ENCODE data around the gene DPYSL5.

DPYSL5 gene

DNA sequence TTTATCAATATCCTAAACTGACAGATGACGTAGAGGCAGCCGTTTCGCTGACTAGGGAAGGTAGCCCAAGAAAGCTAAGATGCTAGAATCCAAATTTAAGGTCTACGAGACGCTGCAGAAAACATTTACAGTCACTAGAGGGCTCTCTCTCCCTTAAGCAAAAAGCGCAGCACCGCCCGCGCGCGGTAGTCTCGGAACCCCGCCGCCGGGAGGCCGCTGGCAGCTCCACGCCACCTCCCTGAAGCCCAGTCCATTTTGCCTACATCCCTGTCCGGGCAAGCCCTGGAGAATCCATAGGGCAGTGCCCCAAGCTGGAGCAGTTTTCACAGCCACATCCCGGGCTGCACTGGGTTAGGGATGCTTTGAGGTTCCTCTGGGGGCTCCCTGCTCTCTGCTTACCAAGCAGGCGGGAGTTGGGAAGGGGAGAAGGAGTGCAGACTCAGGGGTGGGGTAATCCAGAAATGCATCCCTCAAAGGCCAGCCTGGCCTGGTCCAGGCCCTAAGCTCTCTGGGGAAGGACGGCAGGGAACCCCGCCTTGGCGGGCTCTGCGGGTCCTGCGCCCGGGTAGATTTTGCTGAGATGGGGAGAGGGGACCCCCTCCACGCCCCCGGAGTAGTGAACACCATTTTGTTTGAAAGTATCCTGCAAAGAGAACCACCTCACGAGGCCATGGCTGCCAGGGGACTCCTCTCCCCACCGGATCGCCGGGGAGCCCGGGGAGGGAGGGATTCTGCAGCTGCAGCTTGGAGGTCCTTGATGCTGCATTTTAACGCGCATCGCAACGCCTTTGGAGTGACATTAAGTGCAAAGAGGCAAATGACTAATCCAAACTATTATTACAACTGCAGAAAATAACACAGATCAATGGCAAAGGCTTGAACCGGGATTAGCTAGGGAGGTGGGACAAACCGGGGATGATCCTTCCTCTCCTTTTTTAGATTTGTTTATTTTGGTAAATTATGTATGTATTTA is 1.3 kb upstream of the DPYSL5 start:
- peak; percentile 79 for DNase-seq

DNA sequence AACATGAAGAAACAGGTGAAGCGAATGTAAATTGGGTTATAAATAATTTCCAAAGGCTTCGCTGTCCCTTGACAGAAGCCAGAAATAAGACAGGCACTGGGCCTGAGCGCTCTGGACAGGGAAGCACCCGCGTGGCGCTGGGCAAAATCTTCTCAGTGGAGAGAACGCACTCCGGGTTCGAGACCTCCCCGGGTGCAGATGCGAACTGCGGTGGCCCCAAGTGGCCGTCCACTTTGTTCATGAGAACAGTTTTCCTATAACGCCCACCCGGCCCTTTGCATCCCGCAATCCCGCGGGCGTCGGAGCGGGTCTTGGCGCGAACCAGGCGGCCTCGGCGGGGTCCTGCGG is 651 bp upstream of the DPYSL5 start:
- no peak for DNase-seq

DNA sequence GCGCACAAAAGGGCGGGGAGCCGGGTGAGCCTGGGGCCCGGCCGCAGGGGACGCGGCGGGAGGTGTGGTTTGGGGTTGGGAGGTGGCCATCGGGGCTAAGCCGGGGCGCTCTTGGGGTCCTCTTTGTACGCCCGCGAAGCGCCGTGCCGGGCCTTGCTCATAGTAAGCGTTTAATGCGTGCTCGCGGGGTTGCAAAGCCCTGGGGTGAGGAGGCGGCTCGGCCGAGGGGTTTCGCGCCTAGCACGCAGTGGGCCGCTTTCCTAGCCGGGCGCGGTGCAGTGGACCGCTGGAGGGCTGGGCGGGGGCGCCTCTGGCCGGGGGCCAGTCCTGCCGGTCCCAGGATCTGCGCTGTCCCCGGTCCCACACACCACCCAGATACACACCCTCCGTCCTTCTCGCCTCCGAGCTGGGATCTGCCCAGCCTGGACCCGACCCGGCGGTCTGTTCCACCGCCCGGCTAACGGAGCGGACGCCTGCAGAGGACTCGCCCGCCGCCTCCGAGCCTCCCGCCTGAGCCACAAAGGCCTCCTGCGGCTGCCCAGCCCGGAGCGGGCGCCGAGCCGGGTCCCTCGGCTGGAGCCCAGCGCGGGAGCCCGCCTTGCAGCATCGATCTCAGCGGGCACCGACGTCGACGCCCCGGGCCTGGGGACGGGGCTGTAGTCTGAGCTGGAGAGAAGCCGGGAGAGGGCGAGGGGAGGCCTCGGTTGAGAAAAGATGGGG is 564 bp downstream of the DPYSL5 start:
- DNase-seq, result no peak

DNA sequence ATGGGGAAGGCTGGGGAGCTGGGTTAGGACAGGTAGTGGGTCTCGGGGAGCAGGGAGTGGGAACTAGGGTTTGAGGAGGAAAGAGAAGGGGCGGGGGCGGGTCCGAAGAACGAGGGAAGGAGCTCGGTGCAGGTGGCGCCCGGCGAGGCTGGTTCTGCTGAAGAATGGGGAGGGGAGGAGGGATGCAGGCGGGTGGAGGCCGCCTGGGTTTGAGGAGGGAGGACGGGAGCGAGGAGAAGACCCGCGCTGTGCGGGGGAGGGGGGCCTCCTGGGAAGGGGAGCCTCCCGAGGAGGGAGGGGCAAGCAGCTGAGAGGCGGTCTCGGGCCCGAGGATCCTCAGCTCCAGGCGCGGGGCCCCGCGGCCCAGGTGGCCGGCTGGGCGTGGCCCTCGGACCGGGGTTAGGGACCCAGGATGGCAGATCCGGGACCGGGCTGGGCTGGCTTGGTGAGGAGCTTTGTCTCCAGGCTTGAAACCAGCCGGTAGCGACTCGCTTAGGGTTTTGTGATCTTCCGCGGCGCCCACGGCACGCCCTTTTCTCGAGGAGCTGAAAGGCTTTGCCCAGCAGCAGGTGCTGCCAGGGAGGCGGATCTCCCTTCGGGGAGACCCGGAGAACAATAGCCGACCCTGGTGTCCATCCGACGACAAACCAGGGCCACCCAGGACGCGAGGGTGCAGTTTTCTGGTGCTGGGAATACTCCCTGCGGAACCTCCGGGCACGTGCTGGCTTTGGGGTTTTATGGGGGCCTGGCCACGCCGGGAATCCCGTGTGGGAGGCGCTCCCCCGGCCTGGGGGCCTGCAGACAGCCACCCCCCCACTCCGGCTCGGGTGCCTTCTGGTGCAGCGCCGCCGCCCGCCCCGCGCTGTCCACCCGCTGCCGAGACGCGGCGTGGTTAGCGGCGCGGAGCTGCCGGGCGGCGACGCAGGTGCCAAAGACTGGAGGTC is 1.4 kb downstream of the DPYSL5 start:
- DNase-seq, result no peak

DNA sequence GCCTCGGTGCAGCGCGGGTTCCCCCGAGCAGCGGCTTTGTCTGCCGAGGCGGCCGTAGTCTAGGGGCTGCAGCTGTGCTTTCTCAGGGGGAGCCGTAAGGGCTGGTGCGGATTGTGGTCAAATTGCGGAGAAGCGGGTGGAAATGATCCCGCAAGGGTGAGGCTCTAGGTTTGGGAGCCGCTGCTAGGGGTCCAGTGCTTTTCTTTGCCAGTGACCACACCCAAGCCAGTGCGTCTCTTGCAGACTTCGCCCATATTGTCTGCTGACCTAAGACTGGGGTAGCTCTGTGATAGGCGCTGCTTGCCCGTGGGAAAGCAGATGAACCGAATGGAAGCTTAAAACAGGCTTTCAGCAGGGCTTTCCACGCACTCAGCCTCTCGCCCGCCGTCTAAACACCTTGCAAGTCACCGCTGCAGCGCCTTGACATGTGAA is 2.1 kb downstream of the DPYSL5 start:
- no peak for DNase-seq

- DNase-seq, result no peak
These were observed 2.6 kb downstream of the DPYSL5 start for GRCh38 chr2:26850505-26850904.

- DNase-seq, result peak; percentile 52
These were observed 4.7 kb downstream of the DPYSL5 start for GRCh38 chr2:26852405-26853306.

- DNase-seq, result no peak
These were observed 5.8 kb downstream of the DPYSL5 start for GRCh38 chr2:26853751-26854150.

DNA sequence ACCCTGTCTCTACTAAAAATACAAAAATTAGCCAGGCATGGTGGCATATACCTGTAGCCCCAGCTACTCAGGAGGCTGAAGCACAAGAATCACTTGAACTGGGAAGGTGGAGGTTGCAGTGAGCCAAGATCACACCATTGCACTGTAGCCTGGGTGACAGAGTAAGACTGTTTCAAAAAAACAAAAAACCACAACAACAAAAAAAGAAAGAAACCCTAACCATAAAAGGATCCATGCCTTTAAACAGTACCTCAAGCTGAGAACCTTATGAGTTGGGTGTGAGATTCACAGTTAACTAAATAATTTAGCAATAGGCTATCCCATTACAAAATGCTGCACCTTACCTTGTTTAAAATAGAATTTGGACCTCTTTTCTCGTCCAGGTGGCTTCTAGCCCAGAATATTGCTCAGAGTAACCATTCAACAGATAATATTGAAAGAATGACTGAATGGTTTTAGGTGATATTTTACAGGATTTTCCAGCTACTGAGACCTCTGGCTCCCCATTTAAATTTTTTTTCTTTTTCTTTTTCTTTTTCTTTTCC is 6.4 kb downstream of the DPYSL5 start:
- DNase-seq, result no peak

GRCh38 chr2:26855466-26855865 is 7.5 kb downstream of the DPYSL5 start:
- no peak for DNase-seq

GRCh38 chr2:26859622-26860021 is 11.7 kb downstream of the DPYSL5 start:
- no peak for DNase-seq

GRCh38 chr2:26860211-26860850 is 12.4 kb downstream of the DPYSL5 start:
- DNase-seq, result no peak

DNA sequence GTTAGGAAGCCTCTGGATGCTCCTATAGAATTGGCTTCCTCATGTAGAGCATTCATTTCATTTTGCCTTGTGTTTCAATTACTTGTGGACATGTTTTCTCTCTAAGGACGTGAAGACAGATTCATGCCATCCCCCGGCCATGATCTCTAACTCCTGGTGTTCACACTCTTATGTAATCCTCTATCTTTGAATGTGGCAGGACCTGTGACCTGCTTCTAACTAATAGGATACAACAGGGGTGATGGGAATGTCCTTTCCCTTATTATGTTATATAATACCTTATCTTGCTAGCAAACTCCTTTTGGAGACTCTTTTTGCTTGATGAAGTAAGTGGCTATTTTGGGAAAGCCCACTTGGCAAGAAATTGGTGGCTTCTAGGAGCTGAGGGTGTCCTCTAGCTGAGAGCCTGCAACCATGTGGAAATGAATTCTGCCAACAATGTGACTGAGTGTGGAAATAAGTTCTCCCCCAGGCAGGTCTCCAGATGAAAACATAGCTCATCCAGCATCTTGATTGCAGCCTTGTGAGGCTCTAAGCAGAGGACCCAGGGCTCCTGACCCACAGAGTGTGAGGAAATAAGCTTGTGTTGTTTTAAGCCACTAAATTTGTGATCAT is 13.8 kb downstream of the DPYSL5 start:
- DNase-seq, result no peak

DNA sequence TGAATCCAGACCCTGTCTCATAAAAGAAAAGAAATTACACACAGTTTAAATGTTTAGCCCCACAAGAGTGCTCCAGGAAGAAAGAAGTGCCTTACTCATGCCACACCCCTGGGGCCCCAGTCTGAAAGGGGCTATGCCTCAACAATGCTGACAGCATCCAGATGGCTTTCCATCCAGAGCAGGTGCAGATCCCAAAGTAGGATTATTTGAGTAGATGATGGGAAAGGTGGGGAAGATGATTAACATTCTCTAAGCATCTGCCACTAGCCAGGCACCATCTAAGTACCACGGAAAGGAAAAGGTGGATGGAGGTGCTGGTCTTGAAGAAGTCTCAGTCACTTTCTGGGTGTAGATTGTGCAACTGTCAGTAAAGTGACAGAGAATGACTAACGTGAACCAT is 16.3 kb downstream of the DPYSL5 start:
- no peak for DNase-seq

- no peak for DNase-seq
These were observed 16.7 kb downstream of the DPYSL5 start for GRCh38 chr2:26864646-26865045.

- no peak for DNase-seq
These were observed 22.7 kb downstream of the DPYSL5 start for GRCh38 chr2:26870585-26871095.

DNA sequence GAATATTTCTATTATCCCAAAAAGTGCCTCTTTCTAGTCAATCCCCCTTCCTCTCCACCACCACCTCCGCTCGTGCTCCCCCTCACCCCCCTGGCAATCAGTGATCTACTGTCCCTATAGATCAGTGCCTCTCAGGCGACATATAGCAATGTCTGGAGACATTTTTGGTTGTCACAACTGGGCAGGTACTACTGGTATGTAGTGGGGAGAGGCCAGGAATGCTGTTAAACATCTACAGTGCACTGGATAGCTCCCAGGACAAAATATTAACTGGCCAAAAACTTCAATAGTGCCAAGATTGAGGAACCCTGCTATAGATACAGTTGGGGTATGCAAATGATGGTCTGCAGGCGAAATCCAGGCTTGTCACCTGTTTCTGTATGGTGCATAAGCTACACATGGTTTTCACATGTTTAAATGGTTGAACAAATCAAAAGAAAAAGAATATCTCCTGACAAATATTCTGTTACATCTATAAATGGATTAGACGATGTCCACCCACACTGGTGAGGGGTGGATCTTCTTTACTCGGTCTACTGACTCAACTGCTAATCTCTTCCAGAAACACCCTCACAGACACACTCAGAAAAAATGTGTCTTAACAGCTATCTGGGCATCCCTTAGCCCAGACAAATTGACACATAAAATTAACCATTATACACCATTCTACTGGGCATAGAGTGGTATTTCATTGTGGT is 25.5 kb downstream of the DPYSL5 start:
- no peak for DNase-seq

GRCh38 chr2:26874514-26874913 is 26.6 kb downstream of the DPYSL5 start:
- no peak for DNase-seq

DNA sequence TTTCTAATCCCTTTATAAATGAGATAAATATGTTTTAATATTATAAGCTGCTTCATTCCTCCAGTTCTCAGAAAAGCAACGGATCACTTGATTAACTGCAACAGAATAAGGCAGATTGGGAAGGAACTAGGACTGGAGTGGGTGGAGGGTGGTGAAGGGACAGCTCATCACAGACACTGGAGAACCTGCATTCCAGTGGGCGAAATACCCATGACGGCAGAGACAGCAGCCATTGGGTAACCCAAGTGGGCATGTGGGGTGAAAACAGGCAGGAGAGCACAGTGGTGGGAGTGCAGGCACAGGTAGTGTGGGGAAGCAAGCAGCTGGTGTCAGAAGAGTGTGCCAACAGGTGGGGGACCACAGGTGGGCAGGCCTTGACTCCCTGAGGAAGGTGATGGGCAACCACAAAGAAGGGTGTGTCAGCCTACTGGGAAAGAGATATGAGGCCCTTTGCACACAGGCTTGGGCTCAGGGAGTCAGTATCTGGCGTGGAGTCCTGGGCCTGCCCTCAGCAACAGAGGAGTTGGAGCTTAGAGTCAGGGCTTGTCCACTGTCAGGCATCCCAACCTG is 27.2 kb downstream of the DPYSL5 start:
- DNase-seq, result no peak
